GM12878 (cell line): ENCODE results near the gene NCAPD2. TPM values are rescaled to one million over a fixed set of nuclear protein-coding genes. Genes with fewer than 3 reads are reported as not detected.

Experiments used
- ATAC-seq: fragments of 200-7000 bp; cut with Tn5 transposase; 3 replicates; pipeline ENCODE4 v1.9.1; 2020; ENCODE audit warnings: mild to moderate bottlenecking, moderate library complexity
- BruUV-seq: library from RNA; stranded (reverse); fragments of 400-500 nt; replicated peaks from 2 replicates; lab custom pipeline; 2021; lab: Mats Ljungman, UMichigan
- CTCF ChIA-PET: fragments of 300-600 bp; sonication (Branson Sonifier 250); formaldehyde crosslinking; extraction: SDS; loops from one replicate; lab custom pipeline; 2021; ENCODE audit warnings: inconsistent platforms; lab: Yijun Ruan, JAX
- POLR2A ChIA-PET: fragments of 350-600 bp; formaldehyde crosslinking; extraction: SDS; loops from one replicate; lab custom pipeline; 2021; ENCODE audit warnings: inconsistent platforms; lab: Charles Lee
- RAD21 ChIA-PET: fragments of 300-600 bp; sonication (Branson Sonifier 250); formaldehyde crosslinking; loops from one replicate; lab custom pipeline; 2023; ENCODE audit warnings: antibody characterized with exemption; ENCODE audit not compliant: unreplicated experiment; lab: Charles Lee
- SMC1A ChIA-PET: fragments of 300-600 bp; sonication (Branson Sonifier 250); formaldehyde crosslinking; loops from one replicate; lab custom pipeline; 2023; ENCODE audit not compliant: unreplicated experiment, uncharacterized antibody; lab: Charles Lee
- DNase-seq: peaks from one replicate; pipeline ENCODE4 v3.0.0-alpha.2; 2011; ENCODE audit warnings: low read depth, low spot score
- FAIRE-seq: peaks from 3 replicates; lab custom pipeline; 2011; peaks lifted over from hg19 to GRCh38; lab: Jason Lieb, UNC
- H2AFZ ChIP-seq: 2 replicates; pipeline ENCODE4 v1.6.0; 2011; ENCODE audit warnings: low read depth, low read length, control low read depth; ENCODE audit not compliant: control insufficient read depth
- H3K27ac ChIP-seq: 2 replicates; pipeline ENCODE4 v1.5.1; 2011; ENCODE audit warnings: control low read depth; ENCODE audit not compliant: control insufficient read depth, insufficient read depth
- H3K27me3 ChIP-seq, 2 experiments: replicated peaks in 1 of 2; 2 replicates each; pipeline versions ENCODE4 v1.6.0 to v1.6.1; 2011; ENCODE audit warnings: low read length in 1 of 2; ENCODE audit not compliant: control insufficient read depth in 2 of 2, insufficient read depth in 2 of 2
- H3K36me3 ChIP-seq, 2 experiments: 2 replicates each; pipeline ENCODE4 v1.5.1; 2011; ENCODE audit warnings: low read length in 1 of 2; ENCODE audit not compliant: control insufficient read depth in 2 of 2, insufficient read depth in 2 of 2
- H3K4me1 ChIP-seq: 2 replicates; pipeline ENCODE4 v1.6.1; 2011; ENCODE audit warnings: mild to moderate bottlenecking, low read length, moderate library complexity, mixed read lengths; ENCODE audit not compliant: control insufficient read depth, insufficient read depth
- H3K4me2 ChIP-seq: 2 replicates; pipeline ENCODE4 v1.6.0; 2011; ENCODE audit warnings: control low read depth; ENCODE audit not compliant: control insufficient read depth, insufficient read depth
- H3K4me3 ChIP-seq: fragments of 200-600 bp; sonication (generic); 2 replicates; pipeline ENCODE4 v1.5.1; 2016
- H3K79me2 ChIP-seq: 2 replicates; pipeline ENCODE4 v1.6.0; 2011; ENCODE audit warnings: low read length; ENCODE audit not compliant: control insufficient read depth, insufficient read depth
- H3K9ac ChIP-seq: 2 replicates; pipeline ENCODE4 v1.8.0; 2011; ENCODE audit warnings: low read length, control low read depth, mixed read lengths; ENCODE audit not compliant: control insufficient read depth, insufficient read depth
- H3K9me3 ChIP-seq: replicated peaks from 3 replicates; pipeline ENCODE4 v1.5.1; 2011; ENCODE audit warnings: mild to moderate bottlenecking, low read length; ENCODE audit not compliant: control insufficient read depth, insufficient read depth
- H4K20me1 ChIP-seq: 2 replicates; pipeline ENCODE4 v1.6.0; 2011; ENCODE audit not compliant: control insufficient read depth, insufficient read depth
- BHLHE40 ChIP-seq, 2 experiments: fragments of 450-650 bp in 1 of 2; IDR thresholded peaks; 2 replicates each; pipeline ENCODE4 v1.6.1; 2011 to 2017; ENCODE audit warnings: low read depth in 2 of 2, borderline replicate concordance in 1 of 2, improper control_type of control experiment in 1 of 2, low read length in 1 of 2, mild to moderate bottlenecking in 1 of 2
- BRCA1 ChIP-seq: IDR thresholded peaks from 2 replicates; pipeline ENCODE4 v1.6.1; 2011; ENCODE audit warnings: low read depth, low read length, improper control_type of control experiment
- CHD2 ChIP-seq: IDR thresholded peaks from 2 replicates; pipeline ENCODE4 v1.6.1; 2011; ENCODE audit warnings: low read depth, low read length, improper control_type of control experiment, borderline replicate concordance
- CTCF ChIP-seq, 3 experiments: IDR thresholded peaks in 2 of 3; conservative IDR thresholded peaks in 1 of 3; 2 replicates each; pipeline ENCODE4 v1.5.1; 2011; ENCODE audit warnings: low read depth in 3 of 3, low read length in 3 of 3, mild to moderate bottlenecking in 3 of 3, control low read depth in 2 of 3, moderate library complexity in 2 of 3, inconsistent platforms in 1 of 3, mixed read lengths in 1 of 3; ENCODE audit not compliant: control insufficient read depth in 2 of 3, insufficient read depth in 1 of 3; ENCODE audit errors: extremely low read depth in 1 of 3
- E2F4 ChIP-seq: IDR thresholded peaks from 2 replicates; pipeline ENCODE4 v1.6.1; 2012; ENCODE audit warnings: low read depth, low read length, improper control_type of control experiment
- JUND ChIP-seq: IDR thresholded peaks from 2 replicates; pipeline ENCODE4 v1.6.1; 2012; ENCODE audit warnings: low read depth, mild to moderate bottlenecking, low read length, improper control_type of control experiment, moderate library complexity
- MEF2B ChIP-seq: fragments of 450-650 bp; IDR thresholded peaks from 2 replicates; pipeline ENCODE4 v1.6.1; 2018; ENCODE audit warnings: mild to moderate bottlenecking, moderate library complexity; ENCODE audit not compliant: partially characterized antibody, poor library complexity, severe bottlenecking
- MTA2 ChIP-seq: fragments of 450-650 bp; IDR thresholded peaks from 2 replicates; pipeline ENCODE4 v1.6.1; 2016; ENCODE audit warnings: low read depth, mild to moderate bottlenecking, moderate library complexity
- MXI1 ChIP-seq: fragments of 150-350 bp; IDR thresholded peaks from 2 replicates; pipeline ENCODE4 v1.6.1; 2011; ENCODE audit warnings: low read depth, mild to moderate bottlenecking, inconsistent platforms, low read length, improper control_type of control experiment
- NFIC ChIP-seq: IDR thresholded peaks from 2 replicates; pipeline ENCODE4 v1.6.1; 2012; ENCODE audit warnings: low read depth, mild to moderate bottlenecking, inconsistent platforms, low read length, moderate library complexity
- SREBF1 ChIP-seq: IDR thresholded peaks from 2 replicates; pipeline ENCODE4 v1.6.1; 2012; ENCODE audit warnings: mild to moderate bottlenecking, low read length
- ZNF24 ChIP-seq: fragments of 450-650 bp; IDR thresholded peaks from 2 replicates; pipeline ENCODE4 v1.6.1; 2017; ENCODE audit warnings: antibody characterized with exemption, mild to moderate bottlenecking
- ZNF274 ChIP-seq: IDR thresholded peaks from one replicate; pipeline ENCODE4 v1.8.0; 2011; ENCODE audit not compliant: insufficient read length, insufficient read depth
- WGBS: methylation state at CpG from one replicate; pipeline ENCODE4 v1.1.6; 2016; ENCODE audit warnings: low lambda C conversion rate; ENCODE audit not compliant: insufficient replicate concordance, insufficient coverage; ENCODE audit errors: missing lambda C conversion rate; 5-methylcytosine and 5-hydroxymethylcytosine counted together
- in situ Hi-C: fragments of 300-500 bp; cut with MboI; formaldehyde crosslinking; loops from 9 replicates; pipeline ENCODE4 v1.14.3; 2018; ENCODE audit warnings: mixed read lengths
- intact Hi-C: fragments of 100-400 bp; cut with micrococcal nuclease; formaldehyde crosslinking; loops from one replicate; pipeline ENCODE4 v1.14.2; 2022; ENCODE audit not compliant: unreplicated experiment
- polyA plus RNA-seq, 11 experiments: library from polyadenylated mRNA; depleted of rRNA in 4 of 11; unstranded in 6 of 11; stranded (reverse) in 5 of 11; fragments of >200 nt; fragmentation: Nextera tagmentation in 4 of 11; fragmentation: Illumina TruSeq in 1 of 11; extraction: Ambion mirVana in 4 of 11; extraction: Trizol in 1 of 11; gene quantifications; 1 replicate in 1 of 11; 2 replicates in 10 of 11; pipeline versions ENCODE4 v1.2.1 to v1.2.3, GENCODE V29; 2011 to 2016; ENCODE audit warnings: inconsistent platforms in 2 of 11, missing spikeins in 2 of 11, low read depth in 1 of 11
- total RNA-seq, 4 experiments: library from RNA; depleted of rRNA in 3 of 4; stranded (reverse); fragments of >200 nt in 3 of 4; fragmentation: Illumina TruSeq in 1 of 4; extraction: Trizol in 1 of 4; gene quantifications; 2 replicates each; pipeline versions ENCODE4 v1.2.1 to v1.2.3, GENCODE V29; 2013 to 2021

NCAPD2 gene
- total and polyA plus RNA-seq, 10 of the 15 experiments (the other 5 are each of a cell fraction or from before 2014, with no cell fraction given), result 24.2 to 160 (median 110) TPM

- Histone ChIP-seq H2AFZ (no peak overlapping the region), H3K36me3 (peaks cover 16 to 19% of the 10 kb centered on the region in 2 experiments), H3K9ac (no peak overlapping the region), H3K4me3 (no peak overlapping the region), H4K20me1 (no peaks in the 10 kb centered on the region), H3K4me1 (peaks cover 2% of the 10 kb centered on the region), H3K27ac (no peak overlapping the region), H3K4me2 (no peak overlapping the region), H3K9me3 (no peaks in the 10 kb centered on the region), H3K27me3 (no peaks in the 10 kb centered on the region), H3K79me2 (peaks cover 17% of the 10 kb centered on the region)
- WGBS, result 96% methylated on average over 9 of the region's 9 CpGs
- POLR2A ChIA-PET, result interaction anchor here (0.8 kb wide), 1 partner anchor 15 kb away, joined by 3 read pairs; no protein-coding TSS in a partner anchor
- SMC1A ChIA-PET, result no interaction called here
- intact Hi-C loops (no loop called here), in situ Hi-C loops (no loop called here)
- CTCF ChIA-PET, result interaction anchor here (1.4 kb wide), 1 partner anchor 10 kb away, joined by 3 read pairs; no protein-coding TSS in a partner anchor
- no TSS peak for BruUV-seq
- no peak for ATAC-seq
- TF ChIP-seq MEF2B (no peak), BRCA1 (no peak), ZNF24 (no peak), ZNF274 (no peak), E2F4 (no peak)
- DNase-seq, result no peak
- FAIRE-seq, result no peak
- RAD21 ChIA-PET, result no interaction called here
Observed at GRCh38 chr12:6547987-6548386, 54.1 kb downstream of the NCAPD2 start.

- no peak overlapping the region for H3K4me2 ChIP-seq
- H3K9ac ChIP-seq, result no peak overlapping the region
- peaks cover 7% of the 10 kb centered on the region for H3K4me1 ChIP-seq
- peaks cover 22% of the 10 kb centered on the region for H3K79me2 ChIP-seq
- in situ Hi-C loops (no loop called here), intact Hi-C loops (no loop called here)
- ChIA-PET RAD21 (no interaction called here), POLR2A (no interaction called here), SMC1A (interaction anchor here (0.8 kb wide), 1 partner anchor 125 kb away, joined by 3 read pairs; no protein-coding TSS in a partner anchor), CTCF (interaction anchor here (7.4 kb wide), 1 partner anchor 9 kb away, joined by 69 read pairs; no protein-coding TSS in a partner anchor)
- FAIRE-seq (no peak), ATAC-seq (no peak), DNase-seq (no peak)
- H4K20me1 ChIP-seq, result no peaks in the 10 kb centered on the region
- H3K4me3 ChIP-seq, result no peak overlapping the region
- no peak overlapping the region for H3K27ac ChIP-seq
- BruUV-seq, result no TSS peak
- WGBS, result 96% methylated on average over 26 of the region's 26 CpGs
- peaks cover 16 to 19% of the 10 kb centered on the region in 2 experiments for H3K36me3 ChIP-seq
- no peaks in the 10 kb centered on the region for H3K9me3 ChIP-seq
- H2AFZ ChIP-seq, result no peak overlapping the region
- no peaks in the 10 kb centered on the region for H3K27me3 ChIP-seq
- TF ChIP-seq JUND (no peak), MTA2 (no peak), CTCF (IDR thresholded peaks at IDR 0.05 in 2 of 3, conservative IDR thresholded peaks at IDR 0.05 in 1 of 3; ENCODE audit: control insufficient read depth in 2 of 3, extremely low read depth in 1 of 3, insufficient read depth in 1 of 3, low read depth in 3 of 3, low read length in 3 of 3) (no peak), CHD2 (no peak), NFIC (no peak), BHLHE40 (IDR thresholded peaks at IDR 0.05; ENCODE audit: borderline replicate concordance in 1 of 2, low read depth in 2 of 2, low read length in 1 of 2) (no peak), MXI1 (no peak), SREBF1 (no peak)
Observed at GRCh38 chr12:6548556-6548955, 54.7 kb downstream of the NCAPD2 start.
